Activated CD8-positive, alpha-beta T cell treated with anti-CD3 and anti-CD28 coated beads for 36 hours (primary cell): ENCODE data around the gene DDA1. TPM values are rescaled to one million over a fixed set of nuclear protein-coding genes. Genes with fewer than 3 reads are reported as not detected.

Experiments
- ATAC-seq: fragments of 200-7000 bp; cut with Tn5 transposase; one replicate; pipeline ENCODE4 v1.10.0; 2021; ENCODE audit warnings: mild to moderate bottlenecking, moderate library complexity
- CTCF ChIA-PET: fragments of 350-600 bp; sonication (Branson Sonifier 250); formaldehyde crosslinking; loops from one replicate; lab custom pipeline; 2021; ENCODE audit warnings: antibody characterized with exemption; lab: Charles Lee
- POLR2A ChIA-PET: fragments of 350-600 bp; sonication (Branson Sonifier 250); formaldehyde crosslinking; loops from one replicate; lab custom pipeline; 2021; ENCODE audit warnings: antibody characterized with exemption; lab: Charles Lee
- DNase-seq: peaks from one replicate; pipeline ENCODE4 v3.0.0-alpha.2; 2020
- H3K27ac Mint-ChIP-seq: one replicate; pipeline ENCODE4 v1.8.0; 2021; ENCODE audit warnings: mild to moderate bottlenecking, mixed read lengths
- H3K27me3 Mint-ChIP-seq: one replicate; pipeline ENCODE4 v1.8.0; 2021; ENCODE audit warnings: mixed read lengths
- H3K36me3 Mint-ChIP-seq: one replicate; pipeline ENCODE4 v1.8.0; 2021; ENCODE audit warnings: low read depth, mixed read lengths
- H3K4me1 Mint-ChIP-seq: one replicate; pipeline ENCODE4 v1.8.0; 2021; ENCODE audit warnings: low read depth, mixed read lengths
- H3K4me3 Mint-ChIP-seq: one replicate; pipeline ENCODE4 v1.8.0; 2021; ENCODE audit warnings: mild to moderate bottlenecking, moderate library complexity, mixed read lengths
- H3K9me3 Mint-ChIP-seq: one replicate; pipeline ENCODE4 v1.8.0; 2021; ENCODE audit warnings: mixed read lengths
- intact Hi-C: fragments of 100-400 bp; cut with micrococcal nuclease; formaldehyde crosslinking; loops from one replicate; pipeline ENCODE4 v1.10.0; 2022
- total RNA-seq, 2 experiments: library from RNA; stranded (reverse); gene quantifications; one replicate each; pipeline ENCODE4 v1.2.3, GENCODE V29; 2021
- TF ChIP-seq, protein P1 (sequence below): fragments of 200-600 bp; IDR thresholded peaks from one replicate; pipeline ENCODE4 v1.8.0; 2022; ENCODE audit warnings: antibody characterized with exemption, mild to moderate bottlenecking

The DDA1 gene
- total RNA-seq, 2 experiments from 2014 or later, result 25.4 to 33.2 TPM

DNA sequence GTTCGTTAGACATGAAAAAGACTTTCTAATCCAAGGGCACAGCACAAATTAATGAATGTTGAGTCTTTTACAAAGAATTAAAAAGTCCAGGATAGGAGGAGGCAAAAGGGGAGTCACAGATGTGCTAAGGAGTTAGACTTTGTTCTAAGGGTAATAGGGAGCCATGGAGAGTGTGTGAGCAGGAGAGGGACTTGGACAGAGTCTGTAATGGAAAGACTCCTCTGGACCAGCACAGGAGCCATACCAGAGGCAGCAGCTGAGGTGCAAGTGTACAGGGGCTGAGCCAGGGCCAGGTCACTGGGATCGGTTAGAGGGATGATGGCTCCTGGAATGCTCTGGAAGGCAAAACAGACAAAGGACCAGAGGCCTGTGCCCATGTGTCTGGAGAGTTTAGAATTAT is 38.5 kb downstream of the DDA1 start:
- ATAC-seq, result no peak
- H3K9me3 Mint-ChIP-seq, result no peaks in the 10 kb centered on the region
- peaks cover 2% of the 10 kb centered on the region for H3K36me3 Mint-ChIP-seq
- ChIA-PET CTCF (interaction anchor here (1.1 to 3.9 kb wide), 6 partner anchors 10 to 58 kb away, joined by 3 to 18 read pairs (median 5); partner anchors contain the start of gene BST2), POLR2A (interaction anchor here (1.2 to 1.6 kb wide), 2 partner anchors 9 to 44 kb away, joined by 3 read pairs; no protein-coding TSS in a partner anchor)
- H3K27me3 Mint-ChIP-seq, result peaks cover 23% of the 10 kb centered on the region
- no peak for DNase-seq
- intact Hi-C loops, result loop anchor here (5.0 kb wide), 1 partner anchor 39 kb away; no protein-coding TSS in a partner anchor
- peaks cover 7% of the 10 kb centered on the region for H3K4me1 Mint-ChIP-seq
- H3K4me3 Mint-ChIP-seq, result no peak overlapping the region
- TF ChIP-seq, protein P1, sequence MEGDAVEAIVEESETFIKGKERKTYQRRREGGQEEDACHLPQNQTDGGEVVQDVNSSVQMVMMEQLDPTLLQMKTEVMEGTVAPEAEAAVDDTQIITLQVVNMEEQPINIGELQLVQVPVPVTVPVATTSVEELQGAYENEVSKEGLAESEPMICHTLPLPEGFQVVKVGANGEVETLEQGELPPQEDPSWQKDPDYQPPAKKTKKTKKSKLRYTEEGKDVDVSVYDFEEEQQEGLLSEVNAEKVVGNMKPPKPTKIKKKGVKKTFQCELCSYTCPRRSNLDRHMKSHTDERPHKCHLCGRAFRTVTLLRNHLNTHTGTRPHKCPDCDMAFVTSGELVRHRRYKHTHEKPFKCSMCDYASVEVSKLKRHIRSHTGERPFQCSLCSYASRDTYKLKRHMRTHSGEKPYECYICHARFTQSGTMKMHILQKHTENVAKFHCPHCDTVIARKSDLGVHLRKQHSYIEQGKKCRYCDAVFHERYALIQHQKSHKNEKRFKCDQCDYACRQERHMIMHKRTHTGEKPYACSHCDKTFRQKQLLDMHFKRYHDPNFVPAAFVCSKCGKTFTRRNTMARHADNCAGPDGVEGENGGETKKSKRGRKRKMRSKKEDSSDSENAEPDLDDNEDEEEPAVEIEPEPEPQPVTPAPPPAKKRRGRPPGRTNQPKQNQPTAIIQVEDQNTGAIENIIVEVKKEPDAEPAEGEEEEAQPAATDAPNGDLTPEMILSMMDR, result no peak
- no peak overlapping the region for H3K27ac Mint-ChIP-seq

DNA sequence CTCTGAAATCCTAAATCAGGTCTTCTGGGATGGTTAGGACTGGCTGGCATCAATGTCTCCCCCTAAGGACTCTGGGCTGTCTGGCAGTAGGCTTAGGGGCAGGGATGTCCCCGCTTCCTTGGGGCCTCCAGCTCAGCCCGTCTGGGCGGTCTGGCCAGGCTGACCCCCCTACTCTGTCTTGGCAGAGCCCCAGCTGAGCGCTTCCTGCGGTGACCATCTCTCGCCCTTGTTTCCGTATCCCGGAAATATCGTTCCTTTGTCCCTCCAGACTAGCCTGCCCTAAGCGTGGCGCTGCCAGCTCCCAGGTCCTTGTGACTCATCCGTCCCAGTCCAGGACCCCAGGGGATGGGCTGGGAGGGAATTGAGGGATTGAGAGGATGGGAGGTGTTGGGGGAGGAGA is 39.3 kb downstream of the DDA1 start:
- Mint-ChIP-seq H3K36me3 (peaks cover 2% of the 10 kb centered on the region), H3K27me3 (peaks cover 23% of the 10 kb centered on the region), H3K9me3 (no peaks in the 10 kb centered on the region), H3K27ac (no peak overlapping the region), H3K4me1 (peaks cover 7% of the 10 kb centered on the region), H3K4me3 (no peak overlapping the region)
- ChIA-PET POLR2A (no interaction called here), CTCF (interaction anchor here (0.8 to 3.9 kb wide), 2 partner anchors 37 to 40 kb away, joined by 3 to 18 read pairs; no protein-coding TSS in a partner anchor)
- intact Hi-C loops, result loop anchor here (5.0 kb wide), 1 partner anchor 39 kb away; no protein-coding TSS in a partner anchor
- TF ChIP-seq, protein P1, result no peak
- ATAC-seq (no peak), DNase-seq (no peak)

DNA sequence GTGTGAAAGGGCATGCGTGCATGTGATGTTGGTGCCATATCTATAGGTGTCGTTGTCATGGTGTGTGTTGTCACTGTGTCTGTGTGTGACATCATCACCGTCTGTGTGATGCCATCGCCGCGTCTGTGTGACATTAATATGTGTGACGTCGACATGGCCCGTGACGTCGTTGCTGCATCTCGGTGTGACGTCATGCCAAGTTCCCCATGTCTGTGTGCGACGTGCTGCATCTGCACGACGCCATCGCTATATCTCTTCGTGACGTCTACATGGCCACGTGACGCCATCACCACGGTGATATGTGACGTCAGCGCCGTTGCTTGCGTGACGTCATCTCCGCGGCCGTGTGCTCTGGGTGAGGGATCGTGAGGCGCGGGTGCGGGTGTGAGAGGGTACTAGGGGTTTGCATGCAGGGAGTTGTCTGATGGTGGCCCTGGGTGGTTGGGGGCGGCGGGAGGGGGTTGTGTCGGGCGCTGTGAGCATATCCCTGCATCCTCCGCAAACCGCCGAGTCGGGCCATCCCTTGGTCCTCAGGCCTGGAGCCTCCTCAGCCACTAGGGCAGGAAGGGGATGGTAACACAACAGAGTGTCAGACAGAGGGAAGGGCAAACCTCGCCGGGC is 42.6 kb downstream of the DDA1 start:
- Mint-ChIP-seq H3K27me3 (peaks cover 23% of the 10 kb centered on the region), H3K36me3 (no peaks in the 10 kb centered on the region), H3K4me3 (no peak overlapping the region), H3K9me3 (no peaks in the 10 kb centered on the region), H3K4me1 (peaks cover 5% of the 10 kb centered on the region), H3K27ac (no peak overlapping the region)
- DNase-seq (no peak), ATAC-seq (no peak)
- TF ChIP-seq, protein P1, result no peak
- intact Hi-C loops, result no loop called here
- POLR2A ChIA-PET, result no interaction called here
- CTCF ChIA-PET, result no interaction called here

DNA sequence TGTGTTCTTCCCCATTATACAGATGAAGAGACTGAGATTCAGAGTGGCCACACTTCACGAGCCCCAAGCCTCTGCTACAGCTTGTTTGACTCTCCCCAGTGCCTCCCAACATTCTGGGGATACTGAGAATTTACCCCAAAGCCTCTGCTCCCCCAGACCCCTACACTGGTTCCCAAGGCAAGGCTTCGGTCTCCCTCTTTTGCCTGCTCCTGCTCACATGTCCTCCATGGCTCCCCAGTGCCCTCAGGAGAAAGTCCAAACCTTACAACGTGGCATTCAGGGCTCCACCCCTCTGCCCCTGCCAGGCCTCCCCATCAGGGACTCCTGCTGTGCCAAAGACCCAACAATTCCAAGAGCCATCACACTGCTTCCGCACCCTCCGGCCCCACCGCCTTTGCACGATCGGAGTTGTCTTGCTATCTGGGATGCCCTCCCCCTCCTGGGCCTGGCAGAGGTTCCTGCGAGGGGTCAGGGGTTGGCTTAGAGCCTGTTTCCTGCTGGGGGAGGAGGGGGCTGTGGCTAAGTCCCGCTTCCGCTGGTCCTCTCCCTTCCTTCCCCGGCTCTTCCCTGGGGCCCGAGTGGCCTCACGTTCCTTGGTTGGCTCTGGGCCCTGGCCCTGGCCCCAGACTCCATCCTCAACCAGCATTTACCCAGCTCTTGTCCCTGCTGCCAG is 43.4 kb downstream of the DDA1 start:
- Mint-ChIP-seq H3K4me1 (peaks cover 5% of the 10 kb centered on the region), H3K27ac (no peak overlapping the region), H3K27me3 (peaks cover 17% of the 10 kb centered on the region), H3K4me3 (no peak overlapping the region), H3K36me3 (no peaks in the 10 kb centered on the region), H3K9me3 (no peaks in the 10 kb centered on the region)
- no peak for DNase-seq
- ATAC-seq, result no peak
- ChIA-PET POLR2A (no interaction called here), CTCF (no interaction called here)
- TF ChIP-seq, protein P1, result no peak
- intact Hi-C loops, result no loop called here

DNA sequence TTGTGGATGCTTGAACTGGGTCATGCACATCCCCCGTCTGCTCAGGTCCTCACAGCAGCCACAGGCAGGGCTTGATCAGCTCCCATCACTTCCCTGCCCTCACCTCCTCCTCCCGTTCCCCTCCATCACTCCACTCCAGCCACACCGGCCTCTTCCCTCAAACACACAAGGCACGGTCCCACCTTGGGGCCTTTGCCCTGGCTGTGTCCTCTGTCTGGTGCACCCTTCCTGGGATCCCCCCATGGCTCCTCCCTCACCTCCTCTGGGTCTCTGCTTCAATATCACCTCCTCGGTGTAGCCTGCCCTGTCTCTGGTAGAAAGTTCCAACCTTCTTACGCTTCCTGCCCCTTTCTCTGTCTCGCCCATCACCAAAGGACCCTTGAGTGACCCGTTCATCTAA is 44.0 kb downstream of the DDA1 start:
- ATAC-seq (no peak), DNase-seq (no peak)
- Mint-ChIP-seq H3K27me3 (peaks cover 15% of the 10 kb centered on the region), H3K4me1 (peaks cover 5% of the 10 kb centered on the region), H3K9me3 (no peaks in the 10 kb centered on the region), H3K36me3 (no peaks in the 10 kb centered on the region), H3K4me3 (no peak overlapping the region), H3K27ac (no peak overlapping the region)
- TF ChIP-seq, protein P1, result no peak
- intact Hi-C loops, result no loop called here
- CTCF ChIA-PET, result no interaction called here
- POLR2A ChIA-PET, result no interaction called here
